Measurements from ENCODE around the gene TBC1D2.

DNA sequence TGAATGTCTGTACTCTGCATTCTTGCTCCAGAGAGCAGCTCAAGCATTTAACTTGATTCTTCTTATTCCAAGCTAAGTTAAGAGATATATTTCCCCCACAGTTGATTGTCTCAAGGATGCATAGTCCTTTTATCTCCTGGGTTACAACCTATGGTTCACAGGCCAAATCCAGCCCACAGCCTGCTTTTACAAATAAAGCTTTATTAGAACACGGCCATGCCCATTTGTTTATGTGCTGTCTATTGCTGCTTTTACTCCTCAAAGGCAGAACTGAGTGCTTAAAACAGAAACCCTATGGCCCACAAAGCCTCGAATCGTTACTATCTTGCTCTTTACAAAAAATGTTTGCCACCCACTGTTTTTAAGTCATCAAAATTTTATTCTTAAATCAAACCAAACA, 25.8 kb downstream of the TBC1D2 start:
- TF ChIP-seq, protein P1, sequence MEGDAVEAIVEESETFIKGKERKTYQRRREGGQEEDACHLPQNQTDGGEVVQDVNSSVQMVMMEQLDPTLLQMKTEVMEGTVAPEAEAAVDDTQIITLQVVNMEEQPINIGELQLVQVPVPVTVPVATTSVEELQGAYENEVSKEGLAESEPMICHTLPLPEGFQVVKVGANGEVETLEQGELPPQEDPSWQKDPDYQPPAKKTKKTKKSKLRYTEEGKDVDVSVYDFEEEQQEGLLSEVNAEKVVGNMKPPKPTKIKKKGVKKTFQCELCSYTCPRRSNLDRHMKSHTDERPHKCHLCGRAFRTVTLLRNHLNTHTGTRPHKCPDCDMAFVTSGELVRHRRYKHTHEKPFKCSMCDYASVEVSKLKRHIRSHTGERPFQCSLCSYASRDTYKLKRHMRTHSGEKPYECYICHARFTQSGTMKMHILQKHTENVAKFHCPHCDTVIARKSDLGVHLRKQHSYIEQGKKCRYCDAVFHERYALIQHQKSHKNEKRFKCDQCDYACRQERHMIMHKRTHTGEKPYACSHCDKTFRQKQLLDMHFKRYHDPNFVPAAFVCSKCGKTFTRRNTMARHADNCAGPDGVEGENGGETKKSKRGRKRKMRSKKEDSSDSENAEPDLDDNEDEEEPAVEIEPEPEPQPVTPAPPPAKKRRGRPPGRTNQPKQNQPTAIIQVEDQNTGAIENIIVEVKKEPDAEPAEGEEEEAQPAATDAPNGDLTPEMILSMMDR (IDR thresholded peaks at IDR 0.05; ENCODE audit: insufficient read depth, low read length), result no peak
- TF ChIP-seq POLR2AphosphoS5 (IDR thresholded peaks at IDR 0.05; ENCODE audit: low read depth), result no peak
- TF ChIP-seq, protein P2, sequence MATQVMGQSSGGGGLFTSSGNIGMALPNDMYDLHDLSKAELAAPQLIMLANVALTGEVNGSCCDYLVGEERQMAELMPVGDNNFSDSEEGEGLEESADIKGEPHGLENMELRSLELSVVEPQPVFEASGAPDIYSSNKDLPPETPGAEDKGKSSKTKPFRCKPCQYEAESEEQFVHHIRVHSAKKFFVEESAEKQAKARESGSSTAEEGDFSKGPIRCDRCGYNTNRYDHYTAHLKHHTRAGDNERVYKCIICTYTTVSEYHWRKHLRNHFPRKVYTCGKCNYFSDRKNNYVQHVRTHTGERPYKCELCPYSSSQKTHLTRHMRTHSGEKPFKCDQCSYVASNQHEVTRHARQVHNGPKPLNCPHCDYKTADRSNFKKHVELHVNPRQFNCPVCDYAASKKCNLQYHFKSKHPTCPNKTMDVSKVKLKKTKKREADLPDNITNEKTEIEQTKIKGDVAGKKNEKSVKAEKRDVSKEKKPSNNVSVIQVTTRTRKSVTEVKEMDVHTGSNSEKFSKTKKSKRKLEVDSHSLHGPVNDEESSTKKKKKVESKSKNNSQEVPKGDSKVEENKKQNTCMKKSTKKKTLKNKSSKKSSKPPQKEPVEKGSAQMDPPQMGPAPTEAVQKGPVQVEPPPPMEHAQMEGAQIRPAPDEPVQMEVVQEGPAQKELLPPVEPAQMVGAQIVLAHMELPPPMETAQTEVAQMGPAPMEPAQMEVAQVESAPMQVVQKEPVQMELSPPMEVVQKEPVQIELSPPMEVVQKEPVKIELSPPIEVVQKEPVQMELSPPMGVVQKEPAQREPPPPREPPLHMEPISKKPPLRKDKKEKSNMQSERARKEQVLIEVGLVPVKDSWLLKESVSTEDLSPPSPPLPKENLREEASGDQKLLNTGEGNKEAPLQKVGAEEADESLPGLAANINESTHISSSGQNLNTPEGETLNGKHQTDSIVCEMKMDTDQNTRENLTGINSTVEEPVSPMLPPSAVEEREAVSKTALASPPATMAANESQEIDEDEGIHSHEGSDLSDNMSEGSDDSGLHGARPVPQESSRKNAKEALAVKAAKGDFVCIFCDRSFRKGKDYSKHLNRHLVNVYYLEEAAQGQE (IDR thresholded peaks at IDR 0.05; ENCODE audit: insufficient replicate concordance, low read depth), result no peak
- no peak for TF ChIP-seq GABPA (IDR thresholded peaks at IDR 0.05; ENCODE audit: low read depth)

Data from HL-60 (cell line).